ENCODE measurements around the gene MPL. TPM values are rescaled to one million over a fixed set of nuclear protein-coding genes. Genes with fewer than 3 reads are reported as not detected.

Gene MPL
- total and polyA plus RNA-seq, 2 of the 13 experiments (the other 11 are each of a cell fraction or from before 2014, with no cell fraction given) = not detected

- TF ChIP-seq ZNF234 (CRISPR knock-in tag; conservative IDR thresholded peaks at IDR 0.05) (no peak), SNRNP70 (IDR thresholded peaks at IDR 0.05; ENCODE audit: low read depth, low read length) (no peak), MZF1 (CRISPR knock-in tag; IDR thresholded peaks at IDR 0.05; ENCODE audit: borderline replicate concordance) (no peak), E2F2 (CRISPR knock-in tag; IDR thresholded peaks at IDR 0.05; ENCODE audit: borderline replicate concordance) (no peak), ZNF33B (CRISPR knock-in tag; IDR thresholded peaks at IDR 0.05) (no peak), SYNCRIP (IDR thresholded peaks at IDR 0.05; ENCODE audit: insufficient read depth, low read depth, low read length) (no peak), SOX5 (CRISPR knock-in tag; IDR thresholded peaks at IDR 0.05; ENCODE audit: borderline replicate concordance) (no peak), ZNF350 (CRISPR knock-in tag; IDR thresholded peaks at IDR 0.05; ENCODE audit: borderline replicate concordance, low read depth) (no peak), ZNF180 (CRISPR knock-in tag; IDR thresholded peaks at IDR 0.05; ENCODE audit: borderline replicate concordance, low read depth) (no peak), GPN1 (CRISPR knock-in tag; IDR thresholded peaks at IDR 0.05; ENCODE audit: borderline replicate concordance) (no peak)
- TF ChIP-seq, protein P1, sequence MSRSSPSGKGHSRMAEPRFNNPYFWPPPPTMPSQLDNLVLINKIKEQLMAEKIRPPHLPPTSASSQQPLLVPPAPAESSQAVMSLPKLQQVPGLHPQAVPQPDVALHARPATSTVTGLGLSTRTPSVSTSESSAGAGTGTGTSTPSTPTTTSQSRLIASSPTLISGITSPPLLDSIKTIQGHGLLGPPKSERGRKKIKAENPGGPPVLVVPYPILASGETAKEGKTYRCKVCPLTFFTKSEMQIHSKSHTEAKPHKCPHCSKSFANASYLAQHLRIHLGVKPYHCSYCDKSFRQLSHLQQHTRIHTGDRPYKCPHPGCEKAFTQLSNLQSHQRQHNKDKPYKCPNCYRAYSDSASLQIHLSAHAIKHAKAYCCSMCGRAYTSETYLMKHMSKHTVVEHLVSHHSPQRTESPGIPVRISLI (CRISPR knock-in tag; IDR thresholded peaks at IDR 0.05; ENCODE audit: borderline replicate concordance) = no peak
These were observed 12.2 kb upstream of the MPL start (continued) for GRCh38 chr1:43325381-43325780.

All from HepG2 (cell line).